Keratinocyte (primary cell): ENCODE results near the gene DHPS. TPM values are rescaled to one million over a fixed set of nuclear protein-coding genes. Genes with fewer than 3 reads are reported as not detected.

Experiments used
- DNase-seq: peaks from one replicate; pipeline ENCODE4 v3.0.0-alpha.2; 2011; ENCODE audit warnings: low read depth, missing footprints, low spot score
- FAIRE-seq: peaks from 2 replicates; lab custom pipeline; 2011; peaks lifted over from hg19 to GRCh38; lab: Jason Lieb, UNC
- H2AFZ ChIP-seq: 2 replicates; pipeline ENCODE4 v1.6.0; 2012; ENCODE audit warnings: low read length, control low read depth, inconsistent platforms; ENCODE audit not compliant: control insufficient read depth
- H3K27ac ChIP-seq: 2 replicates; pipeline ENCODE4 v1.5.1; 2011; ENCODE audit warnings: low read length; ENCODE audit not compliant: control insufficient read depth, insufficient read depth
- H3K27me3 ChIP-seq: 3 replicates; pipeline ENCODE4 v1.6.0; 2011; ENCODE audit warnings: low read length; ENCODE audit not compliant: control insufficient read depth, insufficient read depth; ENCODE audit errors: extremely low read depth
- H3K36me3 ChIP-seq, 2 experiments: 2 replicates in 1 of 2; 3 replicates in 1 of 2; pipeline ENCODE4 v1.5.1; 2011; ENCODE audit warnings: low read length in 2 of 2, mild to moderate bottlenecking in 1 of 2; ENCODE audit not compliant: control insufficient read depth in 2 of 2, insufficient read depth in 2 of 2; ENCODE audit errors: extremely low read depth in 1 of 2
- H3K4me1 ChIP-seq: 3 replicates; pipeline ENCODE4 v1.5.1; 2011; ENCODE audit warnings: low read length; ENCODE audit not compliant: control insufficient read depth, insufficient read depth; ENCODE audit errors: extremely low read depth
- H3K4me2 ChIP-seq: 3 replicates; pipeline ENCODE4 v1.6.0; 2011; ENCODE audit warnings: low read depth, low read length; ENCODE audit not compliant: control insufficient read depth, insufficient read depth; ENCODE audit errors: extremely low read depth
- H3K4me3 ChIP-seq, 3 experiments: fragments of 200-600 bp in 1 of 3; sonication (generic) in 1 of 3; 2 replicates in 2 of 3; 3 replicates in 1 of 3; pipeline ENCODE4 v1.5.1; 2011 to 2016; ENCODE audit warnings: low read length in 3 of 3, mild to moderate bottlenecking in 3 of 3, control low read depth in 2 of 3, inconsistent platforms in 1 of 3, low read depth in 1 of 3, mixed read lengths in 1 of 3, mixed run types in 1 of 3, moderate library complexity in 1 of 3; ENCODE audit not compliant: control insufficient read depth in 2 of 3, insufficient read depth in 2 of 3; ENCODE audit errors: extremely low read depth in 1 of 3
- H3K79me2 ChIP-seq: 2 replicates; pipeline ENCODE4 v1.6.0; 2012; ENCODE audit warnings: low read length; ENCODE audit not compliant: control insufficient read depth, insufficient read depth
- H3K9ac ChIP-seq: 3 replicates; pipeline ENCODE4 v1.6.0; 2011; ENCODE audit warnings: low read length; ENCODE audit not compliant: control insufficient read depth, insufficient read depth; ENCODE audit errors: extremely low read depth
- H3K9me1 ChIP-seq: 3 replicates; pipeline ENCODE4 v1.6.0; 2011; ENCODE audit warnings: low read length; ENCODE audit not compliant: control insufficient read depth, insufficient read depth; ENCODE audit errors: extremely low read depth
- H3K9me3 ChIP-seq: 2 replicates; pipeline ENCODE4 v1.5.1; 2012; ENCODE audit warnings: low read depth, low read length; ENCODE audit not compliant: control insufficient read depth
- H4K20me1 ChIP-seq: 3 replicates; pipeline ENCODE4 v1.6.0; 2011; ENCODE audit warnings: low read length; ENCODE audit not compliant: control insufficient read depth, insufficient read depth; ENCODE audit errors: extremely low read depth
- EZH2 ChIP-seq: IDR thresholded peaks from one replicate; pipeline ENCODE4 v1.6.1; 2012; ENCODE audit warnings: inconsistent platforms, mild to moderate bottlenecking, low read length, moderate library complexity
- dilution Hi-C: fragments of 300-500 bp; cut with MboI; formaldehyde crosslinking; loops from one replicate; pipeline ENCODE4 v1.7.0; 2020; ENCODE audit warnings: low sequenced_read_pairs; ENCODE audit not compliant: extremely low pct_ligation_motif_present
- polyA plus RNA-seq, 5 experiments: library from polyadenylated mRNA; depleted of rRNA in 3 of 5; stranded (reverse) in 3 of 5; stranded (forward) in 1 of 5; unstranded in 1 of 5; fragments of >200 nt; gene quantifications; 1 replicate in 1 of 5; 2 replicates in 3 of 5; 3 replicates in 1 of 5; pipeline versions ENCODE4 v1.2.1 to v1.2.3, GENCODE V29; 2011 to 2012; ENCODE audit warnings: missing spikeins in 2 of 5, low read depth in 1 of 5, low replicate concordance in 1 of 5
- TF ChIP-seq, protein P1 (sequence below), 3 experiments: IDR thresholded peaks in 1 of 3; conservative IDR thresholded peaks in 1 of 3; optimal IDR thresholded peaks in 1 of 3; 2 replicates in 2 of 3; 3 replicates in 1 of 3; pipeline versions ENCODE3 to v1.5.1; 2011; ENCODE audit warnings: low read length in 3 of 3, mild to moderate bottlenecking in 3 of 3, moderate library complexity in 2 of 3, control low read depth in 1 of 3, inconsistent platforms in 1 of 3; ENCODE audit not compliant: insufficient read depth in 2 of 3; ENCODE audit errors: extremely low read depth in 1 of 3

DHPS gene
- polyA plus RNA-seq, 1 donor (not counting 4 experiments of a cell fraction or from before 2014, with no cell fraction given) = 36.5 TPM

DNA sequence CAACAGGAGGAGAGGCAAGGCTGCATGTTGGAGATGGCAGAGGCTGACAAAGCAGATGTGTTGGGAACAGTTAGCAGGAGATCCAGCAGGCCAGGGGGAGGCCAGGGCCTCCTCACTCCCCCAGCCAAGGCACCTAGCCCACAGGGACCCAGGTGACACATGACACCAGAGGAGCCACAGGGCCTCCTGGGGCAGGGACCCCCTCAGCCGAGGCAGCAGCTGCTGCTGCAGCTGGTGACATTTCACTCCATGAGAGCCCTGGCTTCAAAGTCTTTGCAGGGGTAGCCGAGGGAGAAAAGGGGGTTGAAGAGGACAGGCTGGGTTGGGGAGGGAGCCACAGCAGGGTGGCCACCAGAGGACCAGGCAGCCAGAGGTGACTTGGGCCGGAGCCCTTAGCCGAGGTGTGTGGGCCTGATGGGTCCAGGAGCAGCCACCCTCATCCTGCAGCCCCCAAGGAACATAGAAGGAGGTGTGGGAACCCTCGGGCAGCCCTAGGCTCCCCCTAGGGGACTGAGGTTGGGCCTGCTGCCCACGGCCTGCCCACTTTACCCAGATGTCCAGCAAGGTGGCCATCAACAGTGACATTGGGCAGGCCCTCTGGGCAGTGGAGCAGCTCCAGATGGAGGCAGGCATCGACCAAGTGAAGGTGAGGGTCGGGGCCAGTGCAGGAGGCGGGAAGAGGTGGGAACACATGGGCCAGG is 6.0 kb upstream of the DHPS start, which contains the start of gene GNG14:
Gene GNG14 (plus strand): TSS at position 503 of the 701 bp plus-strand sequence. CDS start 51 bp downstream, at position 554.
- H3K4me2 ChIP-seq = no peak within 1 kb of the TSS
- H4K20me1 ChIP-seq = no peaks in the 10 kb centered on the region
- dilution Hi-C loops = no loop called here
- DNase-seq = no peak
- FAIRE-seq = no peak
- no peaks in the 10 kb centered on the region for H3K27me3 ChIP-seq
- H3K4me1 ChIP-seq = no peaks in the 10 kb centered on the region
- no peak for TF ChIP-seq EZH2
- TF ChIP-seq, protein P1, sequence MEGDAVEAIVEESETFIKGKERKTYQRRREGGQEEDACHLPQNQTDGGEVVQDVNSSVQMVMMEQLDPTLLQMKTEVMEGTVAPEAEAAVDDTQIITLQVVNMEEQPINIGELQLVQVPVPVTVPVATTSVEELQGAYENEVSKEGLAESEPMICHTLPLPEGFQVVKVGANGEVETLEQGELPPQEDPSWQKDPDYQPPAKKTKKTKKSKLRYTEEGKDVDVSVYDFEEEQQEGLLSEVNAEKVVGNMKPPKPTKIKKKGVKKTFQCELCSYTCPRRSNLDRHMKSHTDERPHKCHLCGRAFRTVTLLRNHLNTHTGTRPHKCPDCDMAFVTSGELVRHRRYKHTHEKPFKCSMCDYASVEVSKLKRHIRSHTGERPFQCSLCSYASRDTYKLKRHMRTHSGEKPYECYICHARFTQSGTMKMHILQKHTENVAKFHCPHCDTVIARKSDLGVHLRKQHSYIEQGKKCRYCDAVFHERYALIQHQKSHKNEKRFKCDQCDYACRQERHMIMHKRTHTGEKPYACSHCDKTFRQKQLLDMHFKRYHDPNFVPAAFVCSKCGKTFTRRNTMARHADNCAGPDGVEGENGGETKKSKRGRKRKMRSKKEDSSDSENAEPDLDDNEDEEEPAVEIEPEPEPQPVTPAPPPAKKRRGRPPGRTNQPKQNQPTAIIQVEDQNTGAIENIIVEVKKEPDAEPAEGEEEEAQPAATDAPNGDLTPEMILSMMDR (optimal IDR thresholded peaks at IDR 0.05 in 1 of 3, IDR thresholded peaks at IDR 0.05 in 1 of 3, conservative IDR thresholded peaks at IDR 0.05 in 1 of 3; ENCODE audit: extremely low read depth in 1 of 3, insufficient read depth in 2 of 3, low read length in 3 of 3) = no peak
- H3K79me2 ChIP-seq = no peaks in the 10 kb centered on the region
- no peak within 1 kb of the TSS for H3K4me3 ChIP-seq
- no peak within 1 kb of the TSS for H3K27ac ChIP-seq
- H3K9me3 ChIP-seq = no peaks in the 10 kb centered on the region
- no peak within 1 kb of the TSS for H3K9ac ChIP-seq
- H2AFZ ChIP-seq = no peak within 1 kb of the TSS
- H3K9me1 ChIP-seq = no peaks in the 10 kb centered on the region
- peaks cover 11 to 13% of the 10 kb centered on the region in 2 experiments for H3K36me3 ChIP-seq

DNA sequence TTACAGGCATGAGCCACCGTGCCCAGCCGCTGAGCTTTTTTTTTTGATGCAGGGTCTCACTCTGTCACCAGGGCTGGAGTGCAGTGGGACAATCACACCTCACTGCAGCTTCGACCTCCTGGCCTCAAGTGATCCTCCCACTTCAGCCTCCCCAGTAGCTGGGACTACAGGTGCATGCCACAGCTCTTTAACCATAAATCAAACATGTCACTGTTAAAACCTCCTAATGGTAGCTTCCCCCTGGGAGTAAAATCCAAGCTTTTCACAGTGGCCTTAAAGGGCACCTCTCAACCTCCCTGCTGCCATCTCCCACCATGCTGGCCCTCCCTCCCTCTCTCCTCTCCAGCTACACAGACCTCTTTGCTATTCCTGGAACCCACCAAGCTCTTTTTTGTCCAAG is 4.2 kb upstream of the DHPS start:
- H3K27ac ChIP-seq = no peak overlapping the region
- H3K79me2 ChIP-seq = no peaks in the 10 kb centered on the region
- no peak for DNase-seq
- dilution Hi-C loops = no loop called here
- no peak overlapping the region for H3K4me2 ChIP-seq
- no peaks in the 10 kb centered on the region for H4K20me1 ChIP-seq
- H3K36me3 ChIP-seq = peaks cover 7 to 11% of the 10 kb centered on the region in 2 experiments
- no peak for FAIRE-seq
- no peak overlapping the region for H3K4me3 ChIP-seq
- no peak overlapping the region for H3K9ac ChIP-seq
- H3K27me3 ChIP-seq = no peaks in the 10 kb centered on the region
- TF ChIP-seq, protein P1 (optimal IDR thresholded peaks at IDR 0.05 in 1 of 3, IDR thresholded peaks at IDR 0.05 in 1 of 3, conservative IDR thresholded peaks at IDR 0.05 in 1 of 3; ENCODE audit: extremely low read depth in 1 of 3, insufficient read depth in 2 of 3, low read length in 3 of 3) = no peak
- TF ChIP-seq EZH2 = no peak
- H3K4me1 ChIP-seq = no peaks in the 10 kb centered on the region
- no peaks in the 10 kb centered on the region for H3K9me3 ChIP-seq
- H2AFZ ChIP-seq = no peak overlapping the region
- H3K9me1 ChIP-seq = no peaks in the 10 kb centered on the region
